Activated naive CD4-positive, alpha-beta T cell treated with anti-CD3 and anti-CD28 coated beads, Interleukin-2, amount 50 U/mL, for 72 hours (primary cell): ENCODE results near the gene STK17A. TPM values are rescaled to one million over a fixed set of nuclear protein-coding genes. Genes with fewer than 3 reads are reported as not detected.
"Not testable (repeated sequence)": the region's sequence is repeated elsewhere in the genome, so short reads cannot be mapped to it uniquely, and the experiment has no call there.

Experiments
- ATAC-seq, 2 donors: fragments of 150-1000 bp; cut with Tn5 transposase; 2 replicates each; pipeline ENCODE4 v1.10.0; 2021; ENCODE audit warnings: mild to moderate bottlenecking in 2 of 2, moderate library complexity in 2 of 2
- DNase-seq, 2 donors: peaks; one replicate each; pipeline ENCODE4 v3.0.0; 2021 to 2022; ENCODE audit warnings: low spot score in 2 of 2
- H3K27ac Mint-ChIP-seq, 2 donors: one replicate each; pipeline ENCODE4 v1.8.0; 2022; ENCODE audit warnings: mild to moderate bottlenecking in 2 of 2, mixed read lengths in 2 of 2
- H3K36me3 Mint-ChIP-seq, 2 donors: one replicate each; pipeline ENCODE4 v1.8.0; 2022; ENCODE audit warnings: mixed read lengths in 2 of 2
- H3K9me3 Mint-ChIP-seq, 2 donors: one replicate each; pipeline ENCODE4 v1.8.0; 2022; ENCODE audit warnings: mixed read lengths in 2 of 2
- total RNA-seq, 2 donors: library from RNA; stranded (reverse); gene quantifications; one replicate each; pipeline ENCODE4 v1.2.3, GENCODE V29; 2022

Gene STK17A
- total RNA-seq, 2 donors from 2014 or later = 52.0 to 71.9 TPM

DNA sequence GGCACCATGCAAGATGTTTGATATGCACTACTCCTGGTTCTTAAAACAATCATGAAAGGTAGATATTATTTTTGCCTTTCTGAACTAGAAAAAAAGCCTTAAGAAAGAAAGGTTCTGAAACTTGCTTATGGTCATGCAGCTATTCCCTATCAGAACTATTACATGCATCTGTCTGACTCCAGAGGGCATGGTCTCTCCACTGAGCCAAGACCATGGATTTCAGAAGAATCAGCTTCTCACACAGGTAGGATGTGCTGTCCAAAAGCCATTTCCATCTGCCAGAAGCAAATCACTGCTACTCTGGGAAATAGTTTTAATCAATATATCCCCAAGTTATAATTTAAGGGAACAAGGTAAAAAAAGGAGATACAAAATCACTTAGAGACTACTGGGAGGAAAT is 69.5 kb downstream of the STK17A start:
- peaks cover 0 to 4% of the 10 kb centered on the region in 2 donors for H3K9me3 Mint-ChIP-seq
- peaks cover 15 to 38% of the 10 kb centered on the region in 2 donors for H3K36me3 Mint-ChIP-seq
- no peak for DNase-seq
- ATAC-seq = no peak
- peak overlapping the region in 1 of 2 donors; percentile 88 for H3K27ac Mint-ChIP-seq

DNA sequence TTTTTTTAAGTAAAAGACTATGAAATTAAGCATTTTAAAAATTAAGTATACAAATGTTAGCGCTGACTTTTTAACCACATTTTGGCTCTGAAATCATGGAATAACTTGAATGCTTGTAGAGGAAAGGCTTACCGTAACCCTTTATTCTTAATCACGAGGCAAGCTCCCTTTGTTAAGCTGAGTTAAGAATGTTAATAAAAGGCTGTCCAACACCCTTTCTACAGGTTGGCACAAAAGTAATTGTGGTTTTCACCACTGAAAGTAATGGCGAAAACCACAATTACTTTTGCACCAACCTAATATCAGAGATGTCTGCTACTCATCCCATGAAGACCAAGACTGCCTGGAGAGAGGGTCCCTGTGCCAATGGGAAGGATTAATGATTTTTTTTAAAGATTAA is 70.6 kb downstream of the STK17A start:
- DNase-seq = no peak
- ATAC-seq = no peak
- peaks cover 16 to 45% of the 10 kb centered on the region in 2 donors for H3K36me3 Mint-ChIP-seq
- H3K9me3 Mint-ChIP-seq = peaks cover 0 to 4% of the 10 kb centered on the region in 2 donors
- peak overlapping the region; percentile 17 to 92 for H3K27ac Mint-ChIP-seq

- no peak for DNase-seq
- ATAC-seq = no peak
- peaks cover 19 to 48% of the 10 kb centered on the region in 2 donors for H3K36me3 Mint-ChIP-seq
- peaks cover 0 to 4% of the 10 kb centered on the region in 2 donors for H3K9me3 Mint-ChIP-seq
- peak overlapping the region; percentile 17 to 92 for H3K27ac Mint-ChIP-seq
These were observed 71.1 kb downstream of the STK17A start for GRCh38 chr7:43653891-43654504.

GRCh38 chr7:43655584-43655983 is 72.7 kb downstream of the STK17A start:
- peak overlapping the region in 1 of 2 donors; percentile 49 for H3K27ac Mint-ChIP-seq
- no peak for ATAC-seq
- H3K36me3 Mint-ChIP-seq = peaks cover 19 to 56% of the 10 kb centered on the region in 2 donors

DNA sequence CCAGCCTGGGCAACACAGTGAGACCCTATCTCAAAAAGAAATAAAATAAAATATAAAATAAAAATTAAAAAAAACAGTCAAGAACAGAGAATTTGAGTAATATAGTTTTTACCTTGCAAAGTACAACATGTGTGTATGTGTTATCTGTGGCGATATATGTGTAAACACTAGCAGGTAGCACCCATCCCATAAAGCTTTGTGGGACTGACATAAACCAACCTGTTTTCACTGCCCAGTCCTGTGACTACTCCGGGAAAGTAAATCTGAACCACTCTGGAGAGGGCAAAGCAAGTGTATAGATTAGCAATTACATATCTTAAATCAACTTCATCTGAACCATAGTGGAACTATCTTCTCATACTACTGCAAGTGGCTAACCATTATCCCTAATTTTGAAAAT is 74.1 kb downstream of the STK17A start:
- Mint-ChIP-seq H3K27ac (peak overlapping the region in 1 of 2 donors; percentile 91), H3K36me3 (peaks cover 15 to 56% of the 10 kb centered on the region in 2 donors), H3K9me3 (peaks cover 5 to 8% of the 10 kb centered on the region in 2 donors)
- ATAC-seq (no peak), DNase-seq (no peak)

More at GRCh38 chr7:43655584-43655983, 72.7 kb downstream of the STK17A start:
- peaks cover 5 to 8% of the 10 kb centered on the region in 2 donors for H3K9me3 Mint-ChIP-seq
- no peak for DNase-seq

DNA sequence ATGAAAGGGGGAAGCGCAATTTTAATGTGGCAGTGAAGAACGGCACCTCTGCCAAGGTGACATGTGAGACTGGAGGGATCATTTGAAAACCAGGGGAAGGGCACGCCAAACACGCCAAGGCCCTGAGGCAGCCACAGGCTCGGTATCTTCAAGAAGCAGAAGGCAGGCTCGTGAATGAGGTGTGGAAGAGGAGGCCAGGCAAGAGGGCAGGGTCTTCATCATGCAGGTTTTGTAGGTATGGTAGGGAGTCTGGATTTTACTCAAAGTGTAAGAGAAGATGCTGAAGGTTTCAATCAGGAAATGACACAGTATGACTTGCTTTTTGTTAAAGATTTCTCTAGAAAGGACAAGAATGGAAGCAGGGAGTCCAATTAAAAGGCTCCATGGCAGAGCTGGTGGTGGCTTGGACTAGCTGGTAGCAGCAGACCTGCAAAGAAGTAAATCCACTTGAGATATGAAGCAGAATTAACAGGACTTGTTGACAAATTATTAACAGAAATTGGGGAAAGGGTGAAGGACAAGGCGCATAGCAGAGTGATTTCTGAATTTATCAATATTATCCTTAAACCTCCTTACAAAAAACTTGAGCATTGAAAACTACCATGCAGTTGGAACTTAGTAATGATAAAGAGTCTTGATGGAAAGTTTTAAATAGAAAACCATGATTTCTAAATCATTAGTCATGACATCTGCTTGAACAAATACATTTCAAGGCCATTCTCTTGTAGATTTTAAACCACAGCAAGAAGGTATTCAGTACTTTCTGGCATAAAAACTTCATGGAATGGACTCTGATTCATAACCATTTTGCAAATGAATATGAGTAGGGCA is 76.0 kb downstream of the STK17A start:
- Mint-ChIP-seq H3K27ac (peak overlapping the region; percentile 91 to 96), H3K36me3 (peaks cover 18 to 68% of the 10 kb centered on the region in 2 donors), H3K9me3 (peaks cover 5 to 8% of the 10 kb centered on the region in 2 donors)
- ATAC-seq = peak; percentile 93 to 98
- DNase-seq = peak in 1 of 2 donors; percentile 56

- H3K9me3 Mint-ChIP-seq = peaks cover 5% of the 10 kb centered on the region in 2 donors
- ATAC-seq (peak in 1 of 2 donors; percentile 2), DNase-seq (no peak)
- H3K36me3 Mint-ChIP-seq = peaks cover 12 to 62% of the 10 kb centered on the region in 2 donors
- peak overlapping the region; percentile 46 to 91 for H3K27ac Mint-ChIP-seq
These were observed 76.6 kb downstream of the STK17A start for GRCh38 chr7:43659549-43659896.

- no peak for ATAC-seq
- Mint-ChIP-seq H3K27ac (peak overlapping the region; percentile 62 to 91), H3K36me3 (peaks cover 11 to 63% of the 10 kb centered on the region in 2 donors), H3K9me3 (peaks cover 4 to 5% of the 10 kb centered on the region in 2 donors)
- no peak for DNase-seq
These were observed 77.2 kb downstream of the STK17A start for GRCh38 chr7:43660141-43660540.

- H3K27ac Mint-ChIP-seq = peak overlapping the region; percentile 52 to 93
- DNase-seq = no peak
These were observed 81.8 kb downstream of the STK17A start for GRCh38 chr7:43664681-43665080.

GRCh38 chr7:43666938-43667337 is 84.0 kb downstream of the STK17A start:
- Mint-ChIP-seq H3K36me3 (peaks cover 31 to 75% of the 10 kb centered on the region in 2 donors), H3K9me3 (peaks cover 0 to 20% of the 10 kb centered on the region in 2 donors), H3K27ac (no peak overlapping the region)
- no peak for DNase-seq
- no peak for ATAC-seq

More at GRCh38 chr7:43664681-43665080, 81.8 kb downstream of the STK17A start:
- Mint-ChIP-seq H3K9me3 (peaks cover 4 to 21% of the 10 kb centered on the region in 2 donors), H3K36me3 (peaks cover 27 to 78% of the 10 kb centered on the region in 2 donors)
- ATAC-seq = no peak

- no peak for ATAC-seq
- peak overlapping the region in 1 of 2 donors; percentile 97 for H3K27ac Mint-ChIP-seq
- no peak for DNase-seq
- peaks cover 32 to 81% of the 10 kb centered on the region in 2 donors for H3K36me3 Mint-ChIP-seq
- H3K9me3 Mint-ChIP-seq = peaks cover 0 to 24% of the 10 kb centered on the region in 2 donors
These were observed 85.1 kb downstream of the STK17A start for GRCh38 chr7:43668035-43668434.

DNA sequence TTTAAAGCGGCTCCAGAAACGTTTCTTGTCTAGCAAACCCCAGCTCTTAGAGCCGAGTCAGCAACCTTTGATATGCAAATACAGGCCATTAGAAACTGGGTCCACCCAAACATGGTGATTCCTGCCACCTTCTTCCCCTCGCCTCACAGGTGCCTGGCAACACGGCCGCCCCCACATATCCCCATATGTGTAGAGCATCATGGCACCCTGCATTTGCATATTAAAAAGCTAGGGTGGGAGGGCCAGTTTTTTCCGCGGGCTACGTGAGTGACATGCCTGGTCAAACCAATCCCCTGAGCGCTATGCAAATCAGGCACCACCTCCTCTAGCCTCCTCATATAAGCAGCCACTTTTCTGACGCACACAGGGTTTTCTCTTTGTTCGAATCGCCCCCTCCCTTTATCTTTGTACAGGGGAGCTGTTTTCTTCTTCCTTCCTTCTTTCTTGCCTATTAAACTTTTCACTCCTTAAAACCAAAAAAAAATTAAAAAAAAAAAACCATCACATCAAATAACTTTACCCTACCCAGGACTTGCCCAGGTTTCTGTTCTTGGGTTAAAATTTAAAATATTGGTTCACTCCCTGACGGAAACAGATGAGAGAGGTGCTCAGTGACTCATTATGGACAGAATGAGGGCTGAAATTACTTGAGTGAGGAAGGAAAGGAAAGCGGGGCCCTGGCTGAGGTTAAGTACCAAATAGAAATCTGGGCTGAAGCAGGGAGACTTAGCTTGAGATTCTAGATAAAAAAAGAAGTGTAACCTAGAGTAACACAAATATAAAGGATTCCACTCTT is 86.6 kb downstream of the STK17A start:
- peaks cover 0 to 25% of the 10 kb centered on the region in 2 donors for H3K9me3 Mint-ChIP-seq
- ATAC-seq (peak; percentile 87 to 91), DNase-seq (peak; percentile 66 to 88)
- peak overlapping the region; percentile 97 to 98 for H3K27ac Mint-ChIP-seq
- peaks cover 31 to 87% of the 10 kb centered on the region in 2 donors for H3K36me3 Mint-ChIP-seq

DNA sequence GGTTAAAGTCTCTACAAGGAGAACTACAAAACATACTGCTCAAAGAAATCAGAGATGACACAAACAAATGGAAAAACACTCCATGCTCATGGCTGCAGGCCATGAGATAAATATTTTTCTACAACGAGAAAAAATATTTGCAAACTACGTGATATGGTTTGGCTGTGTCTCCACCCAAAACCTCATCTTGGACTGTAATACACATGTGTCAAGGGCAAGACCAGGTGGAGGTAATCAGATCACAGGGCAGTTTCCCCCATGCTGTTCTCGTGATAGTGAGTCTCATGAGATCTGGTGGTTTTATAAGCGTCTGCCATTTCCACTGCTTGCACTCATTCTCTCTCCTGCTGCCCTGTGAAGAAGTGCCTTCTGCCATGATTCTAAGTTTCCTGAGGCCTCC is 88.6 kb downstream of the STK17A start:
- DNase-seq (no peak), ATAC-seq (no peak)
- Mint-ChIP-seq H3K27ac (no peak overlapping the region), H3K36me3 (peaks cover 20 to 84% of the 10 kb centered on the region in 2 donors), H3K9me3 (peaks cover 0 to 32% of the 10 kb centered on the region in 2 donors)

DNA sequence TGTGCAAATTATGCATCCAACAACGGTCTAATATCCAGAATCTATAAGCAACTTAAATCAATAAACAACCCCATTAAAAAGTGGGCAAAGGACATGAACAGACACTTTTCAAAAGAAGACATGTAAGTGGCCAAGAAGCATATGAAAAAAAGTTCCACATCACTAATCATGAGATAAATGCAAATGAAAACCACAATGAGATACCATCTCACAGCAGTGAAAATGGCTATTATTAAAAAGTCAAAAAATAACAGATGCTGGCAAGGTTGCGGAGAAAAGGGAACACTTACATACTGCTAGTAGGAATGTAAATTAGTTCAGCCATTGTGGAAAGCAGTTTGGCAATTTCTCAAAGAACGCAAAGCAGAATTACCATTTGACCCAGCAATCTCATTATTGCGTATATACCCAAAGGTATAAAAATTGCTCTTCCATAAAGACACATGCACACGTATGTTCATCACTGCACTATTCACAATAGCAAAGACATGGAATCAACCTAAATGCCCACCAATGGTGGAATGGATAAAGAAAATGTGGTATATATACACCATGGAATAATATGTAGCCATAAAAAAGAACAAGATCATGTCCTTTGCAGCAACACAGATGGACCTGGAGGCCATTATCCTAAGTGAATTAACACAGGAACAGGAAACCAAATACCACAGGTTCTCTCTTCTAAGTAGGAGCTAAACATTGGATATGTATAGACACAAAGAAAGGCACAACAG is 90.5 kb downstream of the STK17A start:
- ATAC-seq, H3K27ac Mint-ChIP-seq, DNase-seq: not testable (repeated sequence)
- H3K36me3 Mint-ChIP-seq = peaks cover 8 to 69% of the 10 kb centered on the region in 2 donors
- H3K9me3 Mint-ChIP-seq = peaks cover 0 to 22% of the 10 kb centered on the region in 2 donors

GRCh38 chr7:43674559-43675436 is 91.9 kb downstream of the STK17A start:
- Mint-ChIP-seq H3K27ac (peak overlapping the region in 1 of 2 donors; percentile 43), H3K36me3 (peaks cover 8 to 58% of the 10 kb centered on the region in 2 donors), H3K9me3 (peaks cover 0 to 16% of the 10 kb centered on the region in 2 donors)

More at GRCh38 chr7:43674559-43675436, 91.9 kb downstream of the STK17A start:
- ATAC-seq (no peak), DNase-seq (no peak)
